Fibroblast of villous mesenchyme (primary cell): ENCODE data around the gene PPARA. TPM values are rescaled to one million over a fixed set of nuclear protein-coding genes. Genes with fewer than 3 reads are reported as not detected.

ENCODE experiments used
- DNase-seq: peaks from one replicate; pipeline ENCODE4 v3.0.0-alpha.2; 2010; ENCODE audit warnings: low read depth
- H3K4me3 ChIP-seq: 2 replicates; pipeline ENCODE4 v1.5.1; 2011; ENCODE audit warnings: low read depth, mild to moderate bottlenecking, low read length
- total RNA-seq: library from RNA; depleted of rRNA; stranded (reverse); fragments of >200 nt; gene quantifications from 2 replicates; pipeline ENCODE4 v1.2.3, GENCODE V29; 2012
- TF ChIP-seq, protein P1 (sequence below): IDR thresholded peaks from 2 replicates; pipeline ENCODE4 v1.5.1; 2012; ENCODE audit warnings: low read depth, mild to moderate bottlenecking, low read length; ENCODE audit not compliant: insufficient read depth

Gene PPARA
- total RNA-seq, 1 donor, result 14.2 TPM

DNA sequence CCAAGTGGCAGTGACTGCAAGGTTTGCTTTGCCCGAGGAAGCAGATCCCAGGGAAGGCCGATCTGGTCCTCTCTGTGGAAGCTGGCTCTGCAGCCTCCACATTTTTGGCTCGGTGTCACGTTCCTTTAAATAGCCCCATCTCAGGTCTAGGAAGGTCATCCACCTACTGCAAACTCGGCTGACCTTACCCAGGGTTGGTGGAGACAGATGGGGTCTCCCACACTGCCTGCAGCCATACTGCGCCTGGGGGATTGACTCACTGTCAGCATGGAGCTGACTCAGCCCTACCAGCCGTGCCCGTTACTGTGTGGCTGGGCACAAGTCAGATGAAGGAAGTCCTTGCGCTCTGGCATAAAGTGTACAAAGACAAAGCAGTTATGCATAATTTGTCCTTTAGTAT, 82.9 kb downstream of the PPARA start:
- DNase-seq, result no peak
- H3K4me3 ChIP-seq, result no peak overlapping the region
- TF ChIP-seq, protein P1, sequence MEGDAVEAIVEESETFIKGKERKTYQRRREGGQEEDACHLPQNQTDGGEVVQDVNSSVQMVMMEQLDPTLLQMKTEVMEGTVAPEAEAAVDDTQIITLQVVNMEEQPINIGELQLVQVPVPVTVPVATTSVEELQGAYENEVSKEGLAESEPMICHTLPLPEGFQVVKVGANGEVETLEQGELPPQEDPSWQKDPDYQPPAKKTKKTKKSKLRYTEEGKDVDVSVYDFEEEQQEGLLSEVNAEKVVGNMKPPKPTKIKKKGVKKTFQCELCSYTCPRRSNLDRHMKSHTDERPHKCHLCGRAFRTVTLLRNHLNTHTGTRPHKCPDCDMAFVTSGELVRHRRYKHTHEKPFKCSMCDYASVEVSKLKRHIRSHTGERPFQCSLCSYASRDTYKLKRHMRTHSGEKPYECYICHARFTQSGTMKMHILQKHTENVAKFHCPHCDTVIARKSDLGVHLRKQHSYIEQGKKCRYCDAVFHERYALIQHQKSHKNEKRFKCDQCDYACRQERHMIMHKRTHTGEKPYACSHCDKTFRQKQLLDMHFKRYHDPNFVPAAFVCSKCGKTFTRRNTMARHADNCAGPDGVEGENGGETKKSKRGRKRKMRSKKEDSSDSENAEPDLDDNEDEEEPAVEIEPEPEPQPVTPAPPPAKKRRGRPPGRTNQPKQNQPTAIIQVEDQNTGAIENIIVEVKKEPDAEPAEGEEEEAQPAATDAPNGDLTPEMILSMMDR, result no peak

DNA sequence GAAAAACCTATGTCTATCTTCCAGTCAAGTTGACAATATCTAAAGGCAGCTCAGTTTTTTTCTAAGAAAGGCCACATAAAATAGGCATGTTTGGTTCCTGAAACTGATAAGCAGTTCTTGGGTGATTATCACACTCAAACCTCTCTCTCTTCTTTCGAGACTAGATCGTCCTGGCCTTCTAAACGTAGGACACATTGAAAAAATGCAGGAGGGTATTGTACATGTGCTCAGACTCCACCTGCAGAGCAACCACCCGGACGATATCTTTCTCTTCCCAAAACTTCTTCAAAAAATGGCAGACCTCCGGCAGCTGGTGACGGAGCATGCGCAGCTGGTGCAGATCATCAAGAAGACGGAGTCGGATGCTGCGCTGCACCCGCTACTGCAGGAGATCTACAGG, 84.6 kb downstream of the PPARA start:
- H3K4me3 ChIP-seq, result no peak overlapping the region
- TF ChIP-seq, protein P1, result no peak
- no peak for DNase-seq

DNA sequence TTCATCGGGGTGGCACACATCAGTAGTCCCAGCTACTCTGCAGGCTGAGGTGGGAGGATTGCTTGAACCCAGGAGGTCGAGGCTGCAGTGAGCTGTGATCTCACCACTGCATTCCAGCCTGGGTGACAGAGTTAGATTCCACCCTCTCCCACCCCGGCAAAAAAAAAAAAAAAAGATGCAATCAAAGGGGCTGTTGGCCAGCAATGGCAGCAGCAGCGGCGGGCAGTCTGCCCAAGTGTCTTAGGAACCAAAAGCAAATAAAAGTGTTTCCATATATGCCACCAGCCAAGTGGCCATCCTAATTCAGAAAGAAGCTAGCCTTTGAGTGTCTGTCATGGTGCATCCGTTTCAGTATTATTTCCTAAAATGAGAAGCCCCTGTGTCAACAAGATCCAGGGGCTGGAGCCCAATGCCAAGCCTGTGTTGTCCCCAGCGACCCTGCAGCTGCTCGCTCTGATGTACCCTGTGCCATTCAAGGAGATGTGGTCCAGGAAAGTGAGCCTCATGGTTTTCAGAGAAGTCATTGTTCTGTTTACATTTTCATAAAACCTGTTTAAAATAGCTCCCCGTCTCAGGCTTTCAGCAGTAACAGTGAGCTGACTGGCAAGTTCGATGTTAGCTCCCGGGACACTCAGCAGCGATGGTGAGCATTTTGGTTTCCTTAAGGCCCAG, 87.3 kb downstream of the PPARA start:
- no peak overlapping the region for H3K4me3 ChIP-seq
- TF ChIP-seq, protein P1, result no peak
- DNase-seq, result no peak

DNA sequence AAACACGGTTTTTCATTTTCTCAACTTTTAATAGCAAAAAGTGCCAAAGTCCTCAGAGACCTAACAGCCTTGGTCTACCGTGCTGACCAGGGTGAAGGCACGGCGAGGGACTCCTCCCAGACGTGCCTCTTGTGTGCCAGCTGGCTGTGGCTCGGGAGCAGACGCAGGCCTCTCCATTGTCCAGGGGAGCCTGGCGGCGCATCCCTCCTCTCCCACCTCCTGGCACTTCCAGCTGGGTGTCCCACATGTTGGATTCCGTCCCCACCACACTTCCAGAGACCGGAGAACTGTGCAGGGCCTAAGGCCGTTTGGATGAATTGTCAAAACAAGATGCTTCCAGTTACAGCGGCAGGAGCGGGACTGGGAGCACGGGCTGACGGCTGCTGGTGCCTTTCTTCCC, 88.2 kb downstream of the PPARA start:
- DNase-seq, result no peak
- H3K4me3 ChIP-seq, result no peak overlapping the region
- TF ChIP-seq, protein P1, result no peak

DNA sequence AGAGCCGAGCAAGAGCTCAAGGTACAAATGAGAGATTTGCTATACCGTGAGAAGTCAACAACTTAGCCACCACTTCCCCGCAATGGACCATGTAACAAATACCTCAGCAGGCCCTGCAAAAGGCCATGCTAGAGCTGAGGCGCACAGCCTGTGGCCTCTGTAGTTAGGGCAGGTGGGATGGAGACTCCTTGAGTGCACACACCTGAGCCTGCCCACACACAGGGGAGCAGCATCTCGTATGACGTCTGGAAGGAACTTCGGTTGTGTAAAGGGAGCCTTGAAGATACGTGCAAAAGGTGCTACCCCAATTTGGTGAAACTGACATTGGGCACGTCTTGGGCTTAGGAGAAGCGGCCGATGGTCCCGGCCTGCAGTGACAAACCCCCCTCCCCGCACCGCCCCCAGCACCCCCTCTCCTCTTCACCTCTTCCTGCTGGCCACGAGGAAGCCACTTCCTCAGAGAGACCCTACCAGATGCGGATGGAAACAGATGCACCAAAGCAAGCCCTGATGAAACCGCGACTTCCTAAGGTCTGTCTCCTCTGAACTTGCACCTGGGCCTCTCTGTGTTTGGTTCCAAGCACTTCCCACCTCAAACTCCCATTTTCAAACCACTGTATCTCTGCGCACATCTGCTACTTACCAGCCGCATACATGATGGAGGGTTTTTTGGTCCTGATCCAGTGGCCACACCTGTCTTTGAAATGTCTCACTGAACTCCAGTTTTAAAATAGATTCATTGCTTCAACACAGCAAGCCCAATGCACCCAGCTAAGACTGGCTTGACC, 89.1 kb downstream of the PPARA start:
- TF ChIP-seq, protein P1, result no peak
- no peak overlapping the region for H3K4me3 ChIP-seq
- DNase-seq, result no peak

DNA sequence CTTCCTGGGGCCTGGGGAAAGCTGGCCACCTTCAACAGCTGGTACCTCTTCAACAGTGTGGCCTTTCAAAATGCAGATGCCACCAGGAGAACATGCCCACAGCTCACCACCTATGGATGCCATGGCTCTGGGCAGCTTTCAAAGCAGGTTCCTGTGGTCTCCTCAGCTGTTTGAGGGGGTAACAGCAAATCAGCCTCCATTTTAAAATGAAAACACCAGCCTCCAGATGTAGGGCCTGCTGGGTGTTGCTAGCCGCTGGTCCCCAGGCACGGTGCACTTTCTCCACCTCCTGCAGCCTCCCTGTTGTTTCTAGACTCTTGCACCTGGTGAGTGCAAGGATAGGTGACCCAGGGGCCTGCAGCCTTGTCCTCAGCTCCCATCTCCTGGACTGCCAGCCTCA, 89.7 kb downstream of the PPARA start:
- TF ChIP-seq, protein P1, result no peak
- no peak for DNase-seq
- no peak overlapping the region for H3K4me3 ChIP-seq
